ENCODE data around the gene FADS1.
A peak's percentile ranks its signal among the peaks of the same experiment; 100 is the strongest.

FADS1 gene

GRCh38 chr11:61817471-61818202 lies 834 bp upstream of the FADS1 start:
- DNase-seq: no peak

- DNase-seq: peak; percentile 83
Observed at GRCh38 chr11:61815790-61816735, 740 bp downstream of the FADS1 start.

- peak; percentile 74 for DNase-seq
Observed at GRCh38 chr11:61814958-61815789, 1.6 kb downstream of the FADS1 start.

GRCh38 chr11:61814247-61814957 lies 2.4 kb downstream of the FADS1 start:
- DNase-seq: no peak

- no peak for DNase-seq
Observed at GRCh38 chr11:61812736-61813411, 3.9 kb downstream of the FADS1 start.

- no peak for DNase-seq
Observed at GRCh38 chr11:61811831-61812230, 5.0 kb downstream of the FADS1 start.

GRCh38 chr11:61810671-61811175 lies 6.1 kb downstream of the FADS1 start:
- DNase-seq: no peak

- no peak for DNase-seq
Observed at GRCh38 chr11:61806785-61807184, 10.0 kb downstream of the FADS1 start.

- DNase-seq: no peak
Observed at GRCh38 chr11:61805146-61805545, 11.7 kb downstream of the FADS1 start.

GRCh38 chr11:61803889-61804647 lies 12.7 kb downstream of the FADS1 start:
- no peak for DNase-seq

- no peak for DNase-seq
Observed at GRCh38 chr11:61802605-61803004, 14.2 kb downstream of the FADS1 start.

- DNase-seq: no peak
Observed at GRCh38 chr11:61800331-61801281, 16.2 kb downstream of the FADS1 start.

- no peak for DNase-seq
Observed at GRCh38 chr11:61799665-61800284, 17.0 kb downstream of the FADS1 start.

GRCh38 chr11:61797263-61797944 lies 19.4 kb downstream of the FADS1 start:
- peak; percentile 89 for DNase-seq

- no peak for DNase-seq
Observed at GRCh38 chr11:61795876-61796526, 20.8 kb downstream of the FADS1 start.

- DNase-seq: no peak
Observed at GRCh38 chr11:61795459-61795858, 21.3 kb downstream of the FADS1 start.

- DNase-seq: no peak
Observed at GRCh38 chr11:61794579-61794978, 22.2 kb downstream of the FADS1 start.

- no peak for DNase-seq
Observed at GRCh38 chr11:61793829-61794204, 23.0 kb downstream of the FADS1 start.
